Measurements from ENCODE around the gene TMX2.

DNA sequence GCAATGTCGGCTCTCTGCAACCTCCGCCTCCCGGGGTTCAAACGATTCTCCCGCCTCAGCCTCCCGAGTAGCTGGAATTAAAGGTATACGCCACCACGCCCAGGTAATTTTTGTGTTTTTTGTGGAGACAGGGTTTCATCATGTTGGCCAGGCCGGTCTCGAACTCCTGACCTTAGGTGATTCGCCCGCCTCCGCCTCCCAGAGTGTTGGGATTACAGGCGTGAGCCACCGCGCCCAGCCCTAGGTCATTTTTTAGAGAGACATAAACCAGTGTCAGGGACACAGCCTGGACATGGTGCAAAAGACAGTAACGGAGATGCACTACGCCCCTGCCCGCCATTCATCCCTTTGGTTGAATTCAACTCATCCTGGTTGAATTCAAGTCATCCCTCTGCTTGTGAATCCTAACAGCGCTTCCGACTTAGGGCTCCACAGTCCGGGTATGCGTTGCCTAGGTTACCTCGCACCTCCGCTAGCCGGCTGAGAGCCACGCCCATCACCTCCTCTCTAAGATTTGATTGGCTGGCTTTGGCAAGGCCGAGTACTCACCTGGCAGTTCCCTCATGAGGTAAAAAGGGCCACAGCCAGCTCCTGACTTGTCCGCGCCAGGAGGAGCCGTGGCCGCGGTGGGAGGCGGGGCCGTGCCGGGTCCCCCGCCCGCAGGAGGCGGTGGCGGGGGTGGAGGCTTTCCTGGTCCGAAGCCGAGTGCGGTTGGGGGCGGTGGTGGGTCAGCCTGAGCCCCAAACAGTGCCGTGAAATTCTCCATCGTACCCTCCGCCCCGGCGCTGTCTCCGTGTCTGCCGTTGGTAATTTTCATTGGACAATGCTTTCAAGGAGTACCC lies 758 bp upstream of the TMX2 start, which contains the start of gene MED19:
- TF ChIP-seq, protein P1, sequence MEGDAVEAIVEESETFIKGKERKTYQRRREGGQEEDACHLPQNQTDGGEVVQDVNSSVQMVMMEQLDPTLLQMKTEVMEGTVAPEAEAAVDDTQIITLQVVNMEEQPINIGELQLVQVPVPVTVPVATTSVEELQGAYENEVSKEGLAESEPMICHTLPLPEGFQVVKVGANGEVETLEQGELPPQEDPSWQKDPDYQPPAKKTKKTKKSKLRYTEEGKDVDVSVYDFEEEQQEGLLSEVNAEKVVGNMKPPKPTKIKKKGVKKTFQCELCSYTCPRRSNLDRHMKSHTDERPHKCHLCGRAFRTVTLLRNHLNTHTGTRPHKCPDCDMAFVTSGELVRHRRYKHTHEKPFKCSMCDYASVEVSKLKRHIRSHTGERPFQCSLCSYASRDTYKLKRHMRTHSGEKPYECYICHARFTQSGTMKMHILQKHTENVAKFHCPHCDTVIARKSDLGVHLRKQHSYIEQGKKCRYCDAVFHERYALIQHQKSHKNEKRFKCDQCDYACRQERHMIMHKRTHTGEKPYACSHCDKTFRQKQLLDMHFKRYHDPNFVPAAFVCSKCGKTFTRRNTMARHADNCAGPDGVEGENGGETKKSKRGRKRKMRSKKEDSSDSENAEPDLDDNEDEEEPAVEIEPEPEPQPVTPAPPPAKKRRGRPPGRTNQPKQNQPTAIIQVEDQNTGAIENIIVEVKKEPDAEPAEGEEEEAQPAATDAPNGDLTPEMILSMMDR (conservative IDR thresholded peaks at IDR 0.05; ENCODE audit: low read length): no peak
- TF ChIP-seq EZH2phosphoT487 (IDR thresholded peaks at IDR 0.05; ENCODE audit: borderline replicate concordance): no peak
